Activated CD4-positive, alpha-beta memory T cell treated with anti-CD3 and anti-CD28 coated beads for 36 hours (primary cell): ENCODE results near the gene RNF41. TPM values are rescaled to one million over a fixed set of nuclear protein-coding genes. Genes with fewer than 3 reads are reported as not detected.

Experiments
- CTCF ChIA-PET: fragments of 350-600 bp; sonication (Branson Sonifier 250); formaldehyde crosslinking; loops from one replicate; lab custom pipeline; 2021; ENCODE audit warnings: antibody characterized with exemption, inconsistent platforms; lab: Charles Lee
- POLR2A ChIA-PET: fragments of 350-600 bp; sonication (Branson Sonifier 250); formaldehyde crosslinking; loops from one replicate; lab custom pipeline; 2021; ENCODE audit warnings: antibody characterized with exemption; lab: Charles Lee
- DNase-seq: peaks from one replicate; pipeline ENCODE4 v3.0.0-alpha.2; 2020
- H3K27ac Mint-ChIP-seq: one replicate; pipeline ENCODE4 v1.8.0; 2021; ENCODE audit warnings: mixed read lengths
- H3K27me3 Mint-ChIP-seq: one replicate; pipeline ENCODE4 v1.8.0; 2021; ENCODE audit warnings: mixed read lengths
- H3K36me3 Mint-ChIP-seq: one replicate; pipeline ENCODE4 v1.8.0; 2021; ENCODE audit warnings: mixed read lengths
- H3K4me1 Mint-ChIP-seq: one replicate; pipeline ENCODE4 v1.8.0; 2021; ENCODE audit warnings: low read depth, mixed read lengths
- H3K4me3 Mint-ChIP-seq: one replicate; pipeline ENCODE4 v1.8.0; 2021; ENCODE audit warnings: mild to moderate bottlenecking, mixed read lengths
- H3K9me3 Mint-ChIP-seq: one replicate; pipeline ENCODE4 v1.8.0; 2021; ENCODE audit warnings: mixed read lengths
- intact Hi-C: fragments of 100-400 bp; cut with micrococcal nuclease; formaldehyde crosslinking; loops from one replicate; pipeline ENCODE4 v1.15.1; 2023
- total RNA-seq, 2 experiments: library from RNA; stranded (reverse); gene quantifications; one replicate each; pipeline ENCODE4 v1.2.3, GENCODE V29; 2021

RNF41 gene
- total RNA-seq, 2 experiments from 2014 or later = 28.2 to 31.2 TPM

GRCh38 chr12:56190695-56191155 is 31.0 kb downstream of the RNF41 start:
- Mint-ChIP-seq H3K36me3 (peaks cover 11% of the 10 kb centered on the region), H3K4me1 (peaks cover 34% of the 10 kb centered on the region), H3K27me3 (no peaks in the 10 kb centered on the region), H3K9me3 (no peaks in the 10 kb centered on the region), H3K27ac (peak overlapping the region; percentile 95), H3K4me3 (peak overlapping the region; percentile 86)
- intact Hi-C loops = no loop called here
- POLR2A ChIA-PET = interaction anchor here (1.8 to 4.4 kb wide), 5 partner anchors 31 to 72 kb away, joined by 5 to 54 read pairs (median 17); partner anchors contain the start of genes ESYT1, MYL6, RNF41 and RPL41
- DNase-seq = no peak
- CTCF ChIA-PET = interaction anchor here (1.2 to 6.3 kb wide), 10 partner anchors 15 to 307 kb away, joined by 3 to 168 read pairs (median 11); partner anchors contain the start of genes ESYT1, RNF41, RPL41 and ZC3H10

- H3K27me3 Mint-ChIP-seq = no peaks in the 10 kb centered on the region
- ChIA-PET CTCF (interaction anchor here (0.7 to 6.3 kb wide), 41 partner anchors 10 to 451 kb away, joined by 3 to 168 read pairs (median 6); partner anchors contain the start of genes ANKRD52, COQ10A, ESYT1 and MYL6), POLR2A (interaction anchor here (0.6 to 4.4 kb wide), 16 partner anchors 13 to 148 kb away, joined by 3 to 54 read pairs (median 5); partner anchors contain the start of genes CS, ESYT1, IL23A and MYL6)
- H3K4me1 Mint-ChIP-seq = peaks cover 35% of the 10 kb centered on the region
- intact Hi-C loops = loop anchor here (1.0 to 2.0 kb wide), 2 partner anchors 38 to 143 kb away; partner anchors contain the start of gene MYL6B
- peak overlapping the region; percentile 95 for H3K27ac Mint-ChIP-seq
- DNase-seq = peak; percentile 91
- no peaks in the 10 kb centered on the region for H3K9me3 Mint-ChIP-seq
- peaks cover 12% of the 10 kb centered on the region for H3K36me3 Mint-ChIP-seq
- peak overlapping the region; percentile 86 for H3K4me3 Mint-ChIP-seq
These were observed 31.6 kb downstream of the RNF41 start for GRCh38 chr12:56189918-56190694.

- CTCF ChIA-PET = interaction anchor here (0.6 to 6.3 kb wide), 46 partner anchors 9 to 450 kb away, joined by 3 to 168 read pairs (median 6); partner anchors contain the start of genes ANKRD52, COQ10A, ESYT1 and MYL6
- Mint-ChIP-seq H3K27ac (peak within 1 kb of the TSS; percentile 95), H3K36me3 (peaks cover 18% of the 10 kb centered on the region), H3K9me3 (no peaks in the 10 kb centered on the region), H3K27me3 (no peaks in the 10 kb centered on the region), H3K4me1 (peaks cover 35% of the 10 kb centered on the region), H3K4me3 (peak within 1 kb of the TSS; percentile 87)
- intact Hi-C loops = loop anchor here (1.0 to 2.0 kb wide), 2 partner anchors 37 to 143 kb away; partner anchors contain the start of gene MYL6B
- POLR2A ChIA-PET = interaction anchor here (0.6 to 4.4 kb wide), 22 partner anchors 14 to 490 kb away, joined by 3 to 54 read pairs (median 5); partner anchors contain the start of genes ANKRD52, CNPY2, CS and ESYT1
- DNase-seq = peak; percentile 92
These were observed 32.4 kb downstream of the RNF41 start, which contains the start of gene SMARCC2 for GRCh38 chr12:56189099-56189917. SMARCC2 (minus strand) TSS chr12:56189483; CDS start chr12:56189461, 22 bp downstream.

GRCh38 chr12:56188778-56189098 is 33.0 kb downstream of the RNF41 start:
- Mint-ChIP-seq H3K27ac (peak overlapping the region; percentile 87), H3K4me3 (peak overlapping the region; percentile 87), H3K27me3 (no peaks in the 10 kb centered on the region), H3K36me3 (peaks cover 21% of the 10 kb centered on the region), H3K4me1 (peaks cover 35% of the 10 kb centered on the region), H3K9me3 (no peaks in the 10 kb centered on the region)
- ChIA-PET CTCF (interaction anchor here (0.7 to 6.3 kb wide), 26 partner anchors 9 to 450 kb away, joined by 3 to 168 read pairs (median 6); partner anchors contain the start of genes ANKRD52, COQ10A, ESYT1 and MYL6), POLR2A (interaction anchor here (0.6 to 4.4 kb wide), 14 partner anchors 14 to 491 kb away, joined by 3 to 54 read pairs (median 6); partner anchors contain the start of genes ANKRD52, CNPY2, COQ10A and CS)
- intact Hi-C loops = loop anchor here (1.0 to 2.0 kb wide), 4 partner anchors 36 to 142 kb away; partner anchors contain the start of genes MYL6B and ZC3H10
- no peak for DNase-seq

GRCh38 chr12:56188131-56188777 is 33.5 kb downstream of the RNF41 start:
- peaks cover 32% of the 10 kb centered on the region for H3K4me1 Mint-ChIP-seq
- peak overlapping the region; percentile 87 for H3K4me3 Mint-ChIP-seq
- DNase-seq = no peak
- peaks cover 23% of the 10 kb centered on the region for H3K36me3 Mint-ChIP-seq
- H3K27ac Mint-ChIP-seq = peak overlapping the region; percentile 87
- H3K9me3 Mint-ChIP-seq = no peaks in the 10 kb centered on the region
- intact Hi-C loops = loop anchor here (1.0 to 2.0 kb wide), 3 partner anchors 62 to 141 kb away; partner anchors contain the start of gene ZC3H10
- POLR2A ChIA-PET = interaction anchor here (0.7 to 4.4 kb wide), 11 partner anchors 13 to 128 kb away, joined by 3 to 54 read pairs (median 7); partner anchors contain the start of genes ANKRD52, CNPY2, COQ10A and MYL6
- CTCF ChIA-PET = interaction anchor here (0.9 to 6.3 kb wide), 14 partner anchors 8 to 260 kb away, joined by 3 to 168 read pairs (median 13); partner anchors contain the start of genes ANKRD52, ESYT1, MYL6 and MYL6B
- H3K27me3 Mint-ChIP-seq = no peaks in the 10 kb centered on the region

- Mint-ChIP-seq H3K4me3 (no peak overlapping the region), H3K27me3 (no peaks in the 10 kb centered on the region)
- intact Hi-C loops = no loop called here
These were observed 34.8 kb downstream of the RNF41 start for GRCh38 chr12:56186957-56187356.

GRCh38 chr12:56178347-56178746 is 43.4 kb downstream of the RNF41 start:
- Mint-ChIP-seq H3K4me3 (no peak overlapping the region), H3K4me1 (no peaks in the 10 kb centered on the region), H3K9me3 (no peaks in the 10 kb centered on the region), H3K27me3 (no peaks in the 10 kb centered on the region), H3K36me3 (peaks cover 56% of the 10 kb centered on the region), H3K27ac (no peak overlapping the region)
- ChIA-PET CTCF (interaction anchor here (0.9 kb wide), 1 partner anchor 11 kb away, joined by 3 read pairs; the partner anchor contains the start of gene SMARCC2), POLR2A (interaction anchor here (1.0 kb wide), 1 partner anchor 12 kb away, joined by 4 read pairs; no protein-coding TSS in a partner anchor)
- intact Hi-C loops = no loop called here
- no peak for DNase-seq

More at GRCh38 chr12:56186957-56187356, 34.8 kb downstream of the RNF41 start:
- peak overlapping the region; percentile 87 for H3K27ac Mint-ChIP-seq
- DNase-seq = no peak
- POLR2A ChIA-PET = interaction anchor here (1.5 to 4.4 kb wide), 2 partner anchors 22 to 69 kb away, joined by 3 to 54 read pairs; partner anchors contain the start of genes RPL41 and ZC3H10
- CTCF ChIA-PET = interaction anchor here (1.5 to 6.3 kb wide), 5 partner anchors 26 to 71 kb away, joined by 6 to 168 read pairs (median 50); partner anchors contain the start of genes ANKRD52, ESYT1, MYL6 and RNF41
- H3K4me1 Mint-ChIP-seq = peaks cover 29% of the 10 kb centered on the region
- H3K36me3 Mint-ChIP-seq = peaks cover 25% of the 10 kb centered on the region
- H3K9me3 Mint-ChIP-seq = no peaks in the 10 kb centered on the region

- DNase-seq = no peak
- Mint-ChIP-seq H3K27me3 (no peaks in the 10 kb centered on the region), H3K36me3 (peaks cover 46% of the 10 kb centered on the region), H3K27ac (no peak overlapping the region), H3K4me1 (no peaks in the 10 kb centered on the region), H3K4me3 (no peak overlapping the region), H3K9me3 (no peaks in the 10 kb centered on the region)
- intact Hi-C loops = no loop called here
- ChIA-PET POLR2A (interaction anchor here (0.6 to 1.0 kb wide), 4 partner anchors 15 to 84 kb away, joined by 3 to 4 read pairs (median 3); partner anchors contain the start of gene SMARCC2), CTCF (interaction anchor here (1.0 to 2.5 kb wide), 2 partner anchors 17 to 94 kb away, joined by 4 to 10 read pairs; partner anchors contain the start of gene SMARCC2)
These were observed 48.9 kb downstream of the RNF41 start for GRCh38 chr12:56172839-56173238.

GRCh38 chr12:56169229-56169759 is 52.4 kb downstream of the RNF41 start:
- ChIA-PET POLR2A (interaction anchor here (1.0 kb wide), 1 partner anchor 8 kb away, joined by 3 read pairs; no protein-coding TSS in a partner anchor), CTCF (interaction anchor here (0.9 kb wide), 1 partner anchor 20 kb away, joined by 4 read pairs; the partner anchor contains the start of gene SMARCC2)
- Mint-ChIP-seq H3K36me3 (peaks cover 43% of the 10 kb centered on the region), H3K27me3 (no peaks in the 10 kb centered on the region), H3K27ac (no peak overlapping the region), H3K4me1 (no peaks in the 10 kb centered on the region), H3K4me3 (no peak overlapping the region), H3K9me3 (no peaks in the 10 kb centered on the region)
- DNase-seq = no peak
- intact Hi-C loops = no loop called here

GRCh38 chr12:56165369-56165768 is 56.4 kb downstream of the RNF41 start:
- intact Hi-C loops = no loop called here
- Mint-ChIP-seq H3K4me3 (no peak overlapping the region), H3K36me3 (peaks cover 53% of the 10 kb centered on the region), H3K27ac (no peak overlapping the region), H3K4me1 (peaks cover 19% of the 10 kb centered on the region), H3K9me3 (no peaks in the 10 kb centered on the region), H3K27me3 (no peaks in the 10 kb centered on the region)
- ChIA-PET CTCF (no interaction called here), POLR2A (interaction anchor here (1.0 to 1.2 kb wide), 3 partner anchors 13 to 46 kb away, joined by 3 to 4 read pairs (median 4); no protein-coding TSS in a partner anchor)
- no peak for DNase-seq
